Brain pericyte (primary cell): ENCODE data around the gene CD300E.
"Not testable (repeated sequence)": the region's sequence is repeated elsewhere in the genome, so short reads cannot be mapped to it uniquely, and the experiment has no call there.

ENCODE experiments used
- DNase-seq: peaks from one replicate; pipeline ENCODE4 v3.0.0-alpha.2; 2012; ENCODE audit warnings: low read depth, low spot score

CD300E gene

DNA sequence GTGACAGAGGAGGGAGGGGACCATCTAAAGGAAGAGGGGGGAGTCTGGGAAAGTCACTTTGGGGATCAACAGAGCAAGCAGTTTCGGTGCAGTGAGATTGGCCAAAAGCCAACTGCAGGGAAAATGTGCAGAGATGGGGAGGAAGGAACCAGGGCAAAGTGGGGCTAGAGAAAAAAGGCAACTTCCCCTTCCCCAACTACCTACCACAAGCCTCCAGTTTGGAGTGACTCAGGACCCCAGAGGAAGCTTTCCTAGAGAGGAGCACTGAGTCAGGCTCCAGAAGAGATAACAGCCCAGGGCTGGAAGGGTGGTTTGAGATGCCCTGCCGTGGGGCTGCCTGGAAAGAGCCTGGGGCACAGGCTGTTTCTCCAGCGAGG, 24.5 kb downstream of the CD300E start:
- no peak for DNase-seq

DNA sequence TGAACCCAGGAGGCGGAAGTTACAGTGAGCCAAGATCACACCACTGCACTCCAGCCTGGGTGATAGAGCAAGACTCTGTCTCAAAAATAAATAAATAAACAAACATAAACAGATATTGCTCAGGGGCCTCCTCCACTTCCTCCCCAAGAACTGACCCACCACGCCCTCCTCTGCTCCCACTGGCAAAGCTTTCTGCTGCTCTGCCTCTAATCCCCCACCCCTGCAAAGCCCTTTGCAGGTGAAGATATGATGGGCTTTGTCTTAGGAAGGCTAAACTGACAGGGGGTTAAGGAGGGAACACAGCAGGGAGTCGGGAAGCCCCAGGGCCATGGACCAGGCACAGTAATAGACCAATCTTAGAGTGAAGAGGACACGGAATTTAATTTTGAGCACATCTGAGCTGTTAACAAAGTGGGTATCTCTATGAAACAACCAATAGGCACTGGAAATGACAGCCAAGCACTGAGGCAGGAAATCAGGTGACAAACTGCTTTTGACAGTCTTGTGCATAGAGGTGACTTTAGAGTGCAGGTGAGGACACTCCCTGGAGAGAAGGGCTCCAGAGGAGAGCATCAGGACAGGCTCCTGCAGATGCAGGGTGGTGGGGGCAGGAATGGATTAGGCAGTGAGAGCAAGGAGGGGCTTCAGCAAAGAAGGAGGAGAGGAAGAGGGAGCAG, 25.1 kb downstream of the CD300E start:
- no peak for DNase-seq

DNA sequence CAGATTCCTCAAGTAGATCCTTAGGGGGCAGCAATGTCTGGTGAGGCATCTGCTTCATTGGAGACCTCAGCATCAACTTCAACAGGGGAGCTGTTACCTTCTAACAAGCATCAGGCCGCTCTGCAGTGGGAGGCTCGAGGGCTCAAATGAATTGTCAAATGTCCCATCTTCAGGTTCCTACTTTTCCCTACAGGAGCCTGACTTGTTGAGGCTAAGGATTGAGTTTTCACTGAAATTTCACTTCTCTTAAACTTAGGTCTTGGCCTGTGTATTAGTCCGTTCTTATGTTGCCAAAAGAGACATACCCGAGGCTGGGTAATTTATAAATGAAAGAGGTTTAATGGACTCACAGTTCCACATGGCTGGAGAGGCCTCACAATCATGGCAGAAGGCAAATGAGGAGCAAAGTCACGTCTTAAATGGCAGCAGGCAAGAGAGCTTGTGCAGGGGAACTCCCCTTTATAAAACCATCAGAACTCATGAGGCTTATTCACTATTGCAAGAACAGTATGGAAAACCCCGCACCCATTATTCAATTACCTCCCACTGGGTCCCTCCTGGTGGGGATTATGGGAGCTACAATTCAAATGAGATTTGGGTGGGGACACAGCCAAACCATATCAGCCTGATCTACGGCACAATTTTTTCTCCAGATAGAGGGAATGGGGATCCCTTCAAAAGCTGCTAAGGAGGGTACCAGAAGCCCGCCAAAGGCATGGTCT, 26.3 kb downstream of the CD300E start:
- no peak for DNase-seq

DNA sequence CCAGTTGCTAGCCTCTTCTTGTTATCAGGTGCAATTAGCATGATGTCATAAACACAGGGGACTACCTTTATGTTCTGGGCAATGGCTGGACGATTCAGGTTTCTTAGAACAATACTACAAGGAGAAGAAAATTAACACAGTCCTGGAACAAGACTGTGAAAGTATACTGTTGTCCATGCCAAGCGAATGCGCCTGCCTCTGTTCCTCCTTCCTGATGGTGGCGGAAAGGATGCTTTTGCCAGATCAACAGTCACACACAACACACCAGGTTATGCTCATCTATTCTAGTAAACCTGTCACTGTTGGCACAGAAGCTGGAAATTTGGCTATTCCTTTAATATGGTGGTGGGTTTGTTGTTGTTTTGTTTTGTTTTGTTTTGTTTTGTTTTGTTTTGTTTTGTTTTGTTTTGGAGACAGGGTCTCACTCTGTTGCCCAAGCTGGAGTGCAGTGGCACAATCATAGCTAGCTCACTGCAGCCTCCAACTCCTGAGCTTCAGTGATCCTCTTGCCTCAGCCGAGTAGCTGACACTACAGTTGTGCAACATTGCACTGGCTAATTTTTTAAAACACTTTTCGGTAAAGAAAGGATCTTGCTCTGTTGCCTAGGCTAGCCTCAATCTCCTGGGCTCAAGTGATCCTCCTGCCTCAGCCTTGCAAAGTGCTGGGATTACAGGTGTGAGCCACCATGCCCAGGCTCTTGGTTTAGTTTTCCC, 28.3 kb downstream of the CD300E start:
- no peak for DNase-seq

DNA sequence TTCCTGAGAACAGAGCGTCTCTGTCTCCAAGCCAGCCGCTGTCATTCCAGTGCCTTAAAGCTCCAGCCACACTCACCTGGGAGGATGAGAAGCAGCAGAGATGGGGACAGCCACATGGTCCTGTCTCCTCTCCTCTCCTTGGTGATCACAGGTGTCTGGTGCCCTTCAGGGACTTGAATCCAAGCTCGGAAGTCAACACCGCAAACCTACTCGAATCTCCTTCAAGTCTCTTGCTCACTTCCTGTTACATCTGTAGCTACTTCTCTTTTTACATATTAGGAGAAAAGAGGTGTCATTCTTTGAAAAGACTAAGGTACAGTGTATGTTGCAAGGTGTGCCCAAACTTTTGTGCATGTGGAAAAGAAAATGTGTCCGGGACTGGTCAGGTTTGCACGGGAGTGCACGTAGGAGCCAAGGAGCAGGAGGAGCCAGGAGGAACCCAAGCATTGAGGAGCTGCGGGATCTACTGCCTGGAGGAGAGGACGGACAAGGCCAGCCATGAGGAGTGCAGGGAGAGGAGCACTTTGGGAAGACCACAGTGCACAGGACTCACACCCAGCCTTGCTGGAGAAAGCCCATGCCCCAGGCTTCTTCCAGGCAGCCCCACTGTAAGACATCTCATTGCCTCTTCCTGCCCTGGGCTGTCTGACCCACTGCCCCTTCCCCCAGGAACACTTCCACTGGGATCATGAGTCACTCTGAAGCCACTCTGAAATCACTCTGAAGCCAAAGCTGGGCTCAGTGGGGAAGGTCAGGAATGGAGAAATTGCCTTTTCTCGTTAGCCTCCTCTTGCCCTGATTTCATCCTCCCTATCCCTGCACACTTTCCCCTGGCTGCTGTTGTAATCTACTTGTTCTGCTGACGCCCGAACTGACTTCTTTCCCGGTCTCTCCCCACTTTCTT, 31.2 kb downstream of the CD300E start, which contains the start of gene CD300LD:
CD300LD (minus strand) TSS at position 197 of the 904 bp plus-strand sequence; CDS start at position 116, 81 bp downstream.
- no peak for DNase-seq

DNA sequence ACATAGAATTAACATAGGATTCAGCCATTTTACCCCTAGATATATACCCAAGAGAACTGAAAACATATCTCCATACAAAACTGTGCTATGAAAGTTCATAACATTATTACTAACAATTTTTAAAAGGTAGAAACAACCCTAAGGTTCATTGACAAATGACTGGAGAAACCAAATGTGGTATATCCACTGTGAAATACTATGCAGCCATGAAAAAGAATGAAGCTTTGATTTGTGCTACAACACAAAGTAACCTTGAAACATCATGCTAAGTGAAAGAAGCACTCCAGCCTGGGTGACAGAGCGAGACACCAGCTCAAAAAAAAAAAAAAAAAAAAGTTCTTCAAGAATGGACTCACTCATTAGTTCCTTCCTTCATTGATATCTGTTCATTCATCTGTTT, 32.0 kb downstream of the CD300E start:
- DNase-seq, result no peak

DNA sequence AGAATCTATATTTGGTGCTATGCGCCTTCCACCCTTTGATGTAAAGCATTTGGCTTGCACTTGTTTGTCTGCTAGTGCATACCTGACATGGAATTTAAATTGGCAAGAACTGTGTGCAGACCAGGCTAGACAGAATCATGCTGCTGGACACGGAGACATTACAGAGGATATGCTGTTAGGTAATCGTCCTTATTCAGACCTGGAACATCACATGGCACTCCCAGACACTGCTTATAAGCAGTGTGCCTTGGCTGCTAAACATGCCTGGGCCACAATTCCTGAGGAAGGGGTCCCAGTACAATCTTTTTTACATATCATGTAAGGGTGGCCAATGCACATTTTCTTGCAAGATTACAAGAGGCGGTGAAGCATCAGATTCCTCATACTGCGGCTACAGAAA, 37.8 kb downstream of the CD300E start:
- DNase-seq, result no peak

DNA sequence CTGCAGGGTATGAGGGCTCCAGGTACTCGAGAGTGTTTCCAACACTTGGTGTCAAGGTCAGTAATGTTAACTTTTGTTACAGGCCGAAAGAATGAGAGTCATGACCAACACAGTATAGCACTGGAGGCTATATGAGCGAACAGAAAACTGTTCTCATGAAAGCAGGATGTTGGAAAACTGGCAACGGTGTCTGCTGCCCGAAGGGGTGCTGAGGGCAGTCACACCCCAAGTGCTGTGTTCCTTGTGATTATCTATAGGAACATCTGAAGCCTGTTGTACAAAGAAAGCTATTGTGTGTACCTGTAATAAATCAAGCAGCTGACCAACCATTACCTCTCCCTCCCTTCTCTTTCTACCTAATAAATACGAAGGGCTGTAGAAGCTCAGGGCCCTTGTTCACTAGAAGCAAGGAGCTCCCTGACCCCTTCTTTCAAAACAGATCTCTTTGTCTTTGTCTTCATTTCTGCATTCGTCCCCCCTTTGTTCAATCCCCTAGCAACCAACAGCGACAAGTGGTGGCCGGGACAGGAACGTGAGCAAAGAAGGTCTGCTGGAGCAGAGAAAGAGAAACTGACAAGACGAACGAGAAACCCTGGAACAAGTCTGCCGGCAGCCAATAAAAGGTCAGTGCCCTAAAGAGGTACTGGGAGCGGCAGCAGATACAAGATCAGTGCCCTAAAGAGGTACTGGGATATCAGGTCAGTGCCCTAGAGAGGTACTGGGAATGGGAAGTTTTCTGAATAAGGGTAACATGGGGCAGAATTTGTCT, 39.1 kb downstream of the CD300E start:
- DNase-seq, result no peak

DNA sequence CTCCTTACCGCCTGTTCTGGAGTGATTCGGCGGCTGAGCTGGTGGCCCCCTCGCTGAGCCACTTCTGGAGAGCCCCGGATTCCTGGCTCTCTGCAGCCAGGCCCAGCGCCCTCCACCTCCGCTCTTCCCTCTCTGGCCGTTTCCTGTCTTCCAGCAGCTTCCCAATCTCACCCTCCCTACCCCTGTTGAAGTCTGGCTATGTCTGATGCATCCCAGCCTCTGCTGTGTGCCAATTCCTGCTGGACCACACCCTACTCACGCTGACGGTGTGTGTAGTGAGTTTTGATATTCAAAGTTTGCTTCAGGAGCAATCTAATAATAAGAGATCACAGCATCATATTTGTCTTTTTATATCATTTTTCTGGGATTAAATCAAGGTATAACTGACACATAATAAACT, 40.9 kb downstream of the CD300E start:
- DNase-seq, result no peak

DNA sequence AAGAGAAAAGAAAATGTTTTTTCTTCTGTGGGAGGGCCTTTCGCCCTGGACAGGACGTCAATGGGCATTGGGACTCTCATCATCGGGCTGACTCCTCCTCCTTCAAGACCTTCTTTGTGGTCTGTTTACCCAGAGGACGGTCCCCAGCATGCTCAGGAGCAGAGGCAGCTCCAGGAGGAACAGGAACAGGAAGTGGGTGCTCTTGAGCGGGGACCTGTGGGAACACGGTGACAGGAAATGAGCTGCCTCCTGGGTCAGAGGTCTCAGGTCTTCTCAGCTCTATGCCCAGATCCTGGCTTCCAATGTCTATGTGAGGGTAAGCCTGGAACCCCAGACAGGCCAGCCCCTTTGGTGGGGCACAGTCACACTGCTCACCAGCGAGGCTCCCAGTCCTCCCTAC, 43.6 kb downstream of the CD300E start:
- no peak for DNase-seq

DNA sequence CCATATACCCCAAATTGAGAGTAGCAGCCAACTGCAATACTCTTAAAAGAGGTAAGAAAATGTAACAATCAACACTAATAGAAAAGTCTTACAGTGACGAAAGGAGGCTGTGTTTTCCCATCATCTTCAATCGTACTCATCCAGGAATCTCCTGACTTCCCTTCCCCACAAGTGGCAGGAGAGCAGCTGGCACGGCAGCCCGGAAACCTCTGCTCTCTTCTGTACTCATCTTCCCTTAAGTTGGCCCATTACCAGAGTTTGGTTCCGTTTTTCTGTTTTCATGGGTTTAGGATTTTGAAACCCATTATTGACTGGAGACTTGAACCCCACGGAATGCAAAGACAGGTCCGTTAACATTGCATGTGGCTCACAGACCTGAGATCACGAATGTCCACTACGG, 44.6 kb downstream of the CD300E start:
- no peak for DNase-seq

DNA sequence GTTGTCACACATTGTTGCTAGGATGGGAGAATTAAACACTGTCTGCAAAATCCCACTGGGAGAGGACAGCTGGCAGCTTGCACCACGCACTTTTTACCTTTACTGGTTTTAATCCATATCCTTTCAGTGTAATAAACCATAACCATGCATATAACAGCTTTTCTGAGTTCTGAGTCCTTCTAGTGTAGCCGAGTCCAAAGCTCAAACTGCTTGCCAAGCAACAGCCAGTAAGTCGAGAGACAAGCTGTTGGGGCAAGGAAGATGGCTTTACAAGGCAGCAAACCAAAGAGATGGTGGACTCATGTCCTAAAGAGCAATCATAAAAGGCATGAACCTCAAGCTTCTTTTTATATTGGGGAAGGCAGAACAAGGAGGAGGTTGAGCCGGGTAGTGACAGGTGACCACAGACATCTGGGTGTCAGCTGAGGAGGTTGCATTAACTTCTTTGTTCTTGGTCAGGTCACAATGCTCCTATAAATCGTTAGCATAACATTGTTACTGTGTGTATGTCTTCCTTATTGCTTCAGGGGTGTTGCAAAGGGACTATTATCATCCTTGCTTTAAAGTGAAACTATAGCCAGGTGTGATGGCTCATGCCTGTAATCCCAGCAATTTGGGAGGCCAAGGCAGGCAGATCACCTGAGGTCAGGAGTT, 48.9 kb downstream of the CD300E start:
- no peak for DNase-seq

DNA sequence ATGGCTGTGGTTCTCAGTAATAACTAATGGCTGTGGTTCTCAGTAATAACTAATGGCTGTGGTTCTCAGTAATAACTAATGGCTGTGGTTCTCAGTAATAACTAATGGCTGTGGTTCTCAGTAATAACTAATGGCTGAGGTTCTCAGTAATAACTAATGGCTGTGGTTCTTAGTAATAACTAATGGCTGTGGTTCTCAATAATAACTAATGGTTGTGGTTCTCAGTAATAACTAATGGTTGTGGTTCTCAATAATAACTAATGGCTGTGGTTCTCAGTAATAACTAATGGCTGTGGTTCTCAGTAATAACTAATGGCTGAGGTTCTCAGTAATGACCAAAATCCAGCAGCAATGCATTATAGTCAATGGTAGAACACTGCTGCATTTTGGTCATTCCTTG, 49.9 kb downstream of the CD300E start:
- DNase-seq, result not testable (repeated sequence)

DNA sequence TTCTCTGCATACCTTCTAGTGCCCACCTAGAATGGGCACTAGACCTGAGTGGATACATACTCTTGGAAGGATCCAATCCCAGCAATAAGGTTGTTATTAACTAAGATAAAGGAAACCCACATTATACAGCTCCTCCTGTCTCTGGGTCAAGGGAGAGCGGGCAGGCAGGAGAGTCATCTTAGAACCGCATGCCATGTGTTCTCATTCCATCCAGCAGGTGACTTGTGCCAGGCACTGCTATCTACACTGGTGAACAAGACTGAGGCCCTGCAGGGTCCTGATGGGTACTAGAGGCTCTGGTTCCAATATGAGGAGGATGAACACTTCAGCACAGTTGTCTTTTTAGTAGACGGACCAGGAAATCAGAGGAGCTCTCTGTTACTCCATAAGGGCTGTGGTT, 50.4 kb downstream of the CD300E start:
- DNase-seq, result no peak

DNA sequence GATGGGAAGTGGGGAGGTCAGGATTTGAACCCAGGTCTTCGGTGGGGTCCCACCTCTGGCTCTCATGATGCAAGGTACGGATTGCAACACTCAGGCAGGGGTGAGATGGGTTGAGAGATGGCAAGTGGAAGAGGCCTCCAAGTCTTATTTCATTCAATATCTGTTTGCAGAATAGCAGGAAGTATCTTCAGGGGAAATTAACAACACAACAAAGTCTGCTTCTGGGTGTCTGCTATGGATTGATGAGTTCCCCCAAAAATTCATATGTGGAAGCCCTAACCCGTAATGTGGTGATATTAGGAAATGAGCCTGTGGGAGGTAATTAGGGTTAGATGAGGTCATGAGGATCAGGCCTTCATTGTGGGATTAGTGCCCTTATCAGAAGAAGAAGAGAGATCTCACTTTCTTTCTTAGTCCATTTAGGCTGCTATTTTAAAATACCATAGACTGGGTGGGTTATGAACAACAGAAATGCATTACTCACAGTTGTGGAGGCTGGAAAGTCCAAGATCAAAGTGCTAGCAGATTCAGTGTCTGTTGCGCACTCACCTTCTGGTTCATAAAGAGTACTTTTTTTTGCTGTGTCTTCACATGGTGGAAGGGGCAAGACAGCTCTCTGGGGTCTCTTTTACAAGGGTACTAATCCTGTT, 51.8 kb downstream of the CD300E start:
- DNase-seq, result no peak

DNA sequence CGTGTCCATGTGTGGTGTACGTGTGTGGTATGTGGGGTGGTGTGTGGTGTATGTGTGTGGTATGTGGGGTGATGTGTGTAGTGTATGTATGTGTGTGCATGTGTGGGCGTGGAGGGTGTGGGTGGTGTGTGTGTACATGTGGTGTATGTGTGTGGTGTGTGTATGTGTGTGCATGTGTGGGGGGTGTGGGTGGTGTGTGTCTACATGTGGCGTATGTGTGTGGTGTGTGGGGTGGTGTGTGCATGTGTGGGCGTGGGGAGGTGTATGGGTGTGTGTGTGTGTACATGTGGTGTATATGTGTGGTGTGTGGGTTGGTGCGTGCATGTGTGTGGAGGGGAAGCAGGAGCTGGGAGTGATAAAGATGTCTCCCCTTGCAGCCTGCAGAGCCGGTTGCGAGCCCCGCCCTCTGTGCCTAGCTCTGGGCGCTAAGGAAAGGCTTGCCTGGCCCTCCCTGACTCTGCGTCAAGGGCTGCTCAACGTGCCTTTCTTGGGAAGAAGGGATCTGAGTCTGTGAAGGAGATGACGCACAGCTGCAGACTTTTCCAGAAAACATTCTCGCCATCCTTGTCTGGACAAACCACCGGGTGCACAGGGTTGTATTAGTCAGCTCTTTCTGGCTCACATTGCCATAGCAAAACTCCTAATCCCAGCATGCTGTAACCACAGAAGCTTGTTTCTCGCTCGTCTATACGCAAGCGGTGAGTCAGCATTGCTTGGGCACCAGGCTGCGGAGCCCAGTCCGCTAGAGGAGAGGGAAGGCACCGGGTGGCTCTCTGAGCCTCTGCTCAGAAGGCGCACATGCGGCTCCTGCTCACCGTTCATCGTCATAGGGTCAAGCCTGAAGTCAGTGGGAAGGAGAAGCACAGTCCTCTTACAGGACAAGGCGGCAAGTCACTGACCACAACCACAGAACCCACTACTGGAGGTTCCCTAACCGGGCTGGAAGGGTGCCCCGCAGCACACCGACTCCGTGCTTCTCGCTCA, 54.2 kb downstream of the CD300E start:
- peak; percentile 12 for DNase-seq

DNA sequence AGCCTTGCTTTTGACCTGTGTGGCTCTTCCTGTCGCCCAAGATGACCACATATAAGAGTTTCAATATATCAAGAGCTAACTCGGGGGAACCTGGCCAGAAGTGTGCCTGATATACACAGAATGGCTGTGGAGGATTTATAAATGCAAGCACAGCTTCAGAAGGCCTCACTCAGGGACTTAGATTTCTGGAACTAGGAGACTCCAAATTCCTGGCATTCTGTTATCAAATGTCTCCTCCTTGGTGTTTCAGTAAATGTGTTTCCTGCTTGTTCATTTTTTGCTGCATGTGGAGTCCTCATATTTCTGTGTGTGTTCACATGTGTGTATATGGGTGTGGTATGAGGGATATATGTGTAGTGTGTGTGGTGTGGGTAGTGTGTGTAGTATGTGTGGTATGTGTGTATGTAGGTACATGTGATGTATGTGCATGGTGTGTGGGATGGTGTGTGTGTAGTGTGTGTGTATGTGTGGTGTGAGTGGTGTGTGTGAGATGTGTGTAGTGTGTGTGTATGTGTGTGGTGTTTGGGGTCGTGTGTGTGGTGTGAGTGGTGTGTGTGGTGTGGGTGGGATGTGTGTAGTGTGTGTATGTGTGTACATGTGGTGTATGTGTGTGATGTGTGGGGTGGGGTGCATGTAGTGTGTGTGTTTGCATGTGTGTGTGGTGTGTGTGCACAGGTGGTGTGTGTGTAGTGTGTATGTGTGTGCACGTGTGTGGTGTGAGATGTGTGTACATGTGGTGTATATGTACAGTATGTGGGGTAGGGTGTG, 55.2 kb downstream of the CD300E start:
- no peak for DNase-seq

DNA sequence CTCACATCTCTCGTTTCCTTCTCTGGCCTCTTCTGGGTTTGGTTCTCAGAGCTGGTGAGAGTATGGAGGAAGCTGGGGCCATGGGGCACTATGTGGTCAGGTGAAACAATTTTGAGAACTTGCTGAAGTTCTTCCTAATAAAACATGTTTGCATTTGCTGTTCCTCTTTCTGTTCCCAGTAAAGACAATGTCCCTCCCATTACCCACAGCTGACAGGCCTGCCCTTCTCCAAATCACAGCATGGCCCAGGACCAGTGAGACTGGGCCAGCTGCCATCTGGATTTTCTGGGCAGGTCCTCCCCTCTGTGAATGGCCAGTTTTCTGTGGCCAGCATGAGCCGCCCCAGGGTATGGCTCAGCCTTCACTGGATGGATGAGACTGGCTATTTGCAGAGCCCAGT, 56.1 kb downstream of the CD300E start, which contains the start of gene CD300H:
CD300H (minus strand) TSS at position 113 of the 400 bp plus-strand sequence.
- no peak for DNase-seq
